ENCODE measurements around the gene IFIT1.
"Not testable (repeated sequence)": the region's sequence is repeated elsewhere in the genome, so short reads cannot be mapped to it uniquely, and the experiment has no call there.

Gene IFIT1

GRCh38 chr10:89399956-89400355 lies 7.5 kb downstream of the IFIT1 start:
- Histone ChIP-seq H3K4me3 (ENCODE audit: low read length, poor library complexity, severe bottlenecking) (no peak overlapping the region), H3K4me2 (ENCODE audit: low read depth, low read length, poor library complexity, severe bottlenecking) (no peak overlapping the region), H3K9me3 (ENCODE audit: insufficient read depth, low read depth, low read length) (no peaks in the 10 kb centered on the region), H3K4me1 (ENCODE audit: insufficient read depth, low read length, poor library complexity, severe bottlenecking) (no peaks in the 10 kb centered on the region), H2AFZ (ENCODE audit: low read length) (no peak overlapping the region), H3K27me3 (ENCODE audit: insufficient read depth, low read length, poor library complexity, severe bottlenecking) (no peaks in the 10 kb centered on the region), H3K9ac (ENCODE audit: low read depth, low read length, poor library complexity, severe bottlenecking) (no peak overlapping the region), H3F3A (ENCODE audit: low read depth) (no peaks in the 10 kb centered on the region), H3K36me3 (ENCODE audit: insufficient read depth, low read length) (no peaks in the 10 kb centered on the region), H3K9me2 (replicated peaks; ENCODE audit: low read depth, low read length) (no peaks in the 10 kb centered on the region), H3K79me2 (ENCODE audit: insufficient read depth, low read length) (no peaks in the 10 kb centered on the region), H4K20me1 (ENCODE audit: insufficient read depth, low read length, poor library complexity, severe bottlenecking) (no peaks in the 10 kb centered on the region)
- no peak for TF ChIP-seq EZH2phosphoT487 (IDR thresholded peaks at IDR 0.05; ENCODE audit: borderline replicate concordance)
- TF ChIP-seq CTCF (conservative IDR thresholded peaks at IDR 0.05; ENCODE audit: low read length): no peak

GRCh38 chr10:89403043-89403442 lies 10.6 kb downstream of the IFIT1 start:
- no peaks in the 10 kb centered on the region for H3K9me3 ChIP-seq (ENCODE audit: insufficient read depth, low read depth, low read length)
- no peak overlapping the region for H3K9ac ChIP-seq (ENCODE audit: low read depth, low read length, poor library complexity, severe bottlenecking)
- H3K4me2 ChIP-seq (ENCODE audit: low read depth, low read length, poor library complexity, severe bottlenecking): no peak overlapping the region
- no peak overlapping the region for H3K4me3 ChIP-seq (ENCODE audit: low read length, poor library complexity, severe bottlenecking)
- peaks cover 5% of the 10 kb centered on the region for H3K4me1 ChIP-seq (ENCODE audit: insufficient read depth, low read length, poor library complexity, severe bottlenecking)
- no peaks in the 10 kb centered on the region for H4K20me1 ChIP-seq (ENCODE audit: insufficient read depth, low read length, poor library complexity, severe bottlenecking)
- H3K36me3 ChIP-seq (ENCODE audit: insufficient read depth, low read length): no peaks in the 10 kb centered on the region
- H3K79me2 ChIP-seq (ENCODE audit: insufficient read depth, low read length): no peaks in the 10 kb centered on the region
- no peak overlapping the region for H2AFZ ChIP-seq (ENCODE audit: low read length)
- no peaks in the 10 kb centered on the region for H3K27me3 ChIP-seq (ENCODE audit: insufficient read depth, low read length, poor library complexity, severe bottlenecking)
- no peaks in the 10 kb centered on the region for H3F3A ChIP-seq (ENCODE audit: low read depth)
- H3K9me2 ChIP-seq (replicated peaks; ENCODE audit: low read depth, low read length): no peaks in the 10 kb centered on the region
- TF ChIP-seq EZH2phosphoT487 (IDR thresholded peaks at IDR 0.05; ENCODE audit: borderline replicate concordance): no peak
- no peak for TF ChIP-seq CTCF (conservative IDR thresholded peaks at IDR 0.05; ENCODE audit: low read length)

GRCh38 chr10:89404104-89405047 lies 12.0 kb downstream of the IFIT1 start:
- H3K4me1 ChIP-seq (ENCODE audit: insufficient read depth, low read length, poor library complexity, severe bottlenecking): peaks cover 5% of the 10 kb centered on the region
- H3K4me3 ChIP-seq (ENCODE audit: low read length, poor library complexity, severe bottlenecking): no peak overlapping the region
- H3K9ac ChIP-seq (ENCODE audit: low read depth, low read length, poor library complexity, severe bottlenecking): no peak overlapping the region
- no peaks in the 10 kb centered on the region for H3F3A ChIP-seq (ENCODE audit: low read depth)
- no peaks in the 10 kb centered on the region for H3K9me2 ChIP-seq (replicated peaks; ENCODE audit: low read depth, low read length)
- H3K9me3 ChIP-seq (ENCODE audit: insufficient read depth, low read depth, low read length): no peaks in the 10 kb centered on the region
- H3K27me3 ChIP-seq (ENCODE audit: insufficient read depth, low read length, poor library complexity, severe bottlenecking): no peaks in the 10 kb centered on the region
- no peak overlapping the region for H2AFZ ChIP-seq (ENCODE audit: low read length)
- H4K20me1 ChIP-seq (ENCODE audit: insufficient read depth, low read length, poor library complexity, severe bottlenecking): no peaks in the 10 kb centered on the region
- no peaks in the 10 kb centered on the region for H3K79me2 ChIP-seq (ENCODE audit: insufficient read depth, low read length)
- no peak overlapping the region for H3K4me2 ChIP-seq (ENCODE audit: low read depth, low read length, poor library complexity, severe bottlenecking)
- H3K36me3 ChIP-seq (ENCODE audit: insufficient read depth, low read length): no peaks in the 10 kb centered on the region
- TF ChIP-seq CTCF (conservative IDR thresholded peaks at IDR 0.05; ENCODE audit: low read length) (no peak), EZH2phosphoT487 (IDR thresholded peaks at IDR 0.05; ENCODE audit: borderline replicate concordance) (no peak)

- H3K9me3 ChIP-seq (ENCODE audit: insufficient read depth, low read depth, low read length); H3K4me1 ChIP-seq (ENCODE audit: insufficient read depth, low read length, poor library complexity, severe bottlenecking); H3K27me3 ChIP-seq (ENCODE audit: insufficient read depth, low read length, poor library complexity, severe bottlenecking); H4K20me1 ChIP-seq (ENCODE audit: insufficient read depth, low read length, poor library complexity, severe bottlenecking); H3K9ac ChIP-seq (ENCODE audit: low read depth, low read length, poor library complexity, severe bottlenecking); H3K4me2 ChIP-seq (ENCODE audit: low read depth, low read length, poor library complexity, severe bottlenecking); H3K36me3 ChIP-seq (ENCODE audit: insufficient read depth, low read length); H3K79me2 ChIP-seq (ENCODE audit: insufficient read depth, low read length); H3K4me3 ChIP-seq (ENCODE audit: low read length, poor library complexity, severe bottlenecking); H3K9me2 ChIP-seq (replicated peaks; ENCODE audit: low read depth, low read length); H3F3A ChIP-seq (ENCODE audit: low read depth); H2AFZ ChIP-seq (ENCODE audit: low read length): not testable (repeated sequence)
Measured at GRCh38 chr10:89406178-89406577, 13.8 kb downstream of the IFIT1 start.

- not testable (repeated sequence) for H3K9me2 ChIP-seq (replicated peaks; ENCODE audit: low read depth, low read length); H3K4me1 ChIP-seq (ENCODE audit: insufficient read depth, low read length, poor library complexity, severe bottlenecking); H3K36me3 ChIP-seq (ENCODE audit: insufficient read depth, low read length); H3K9me3 ChIP-seq (ENCODE audit: insufficient read depth, low read depth, low read length); H3F3A ChIP-seq (ENCODE audit: low read depth); H3K9ac ChIP-seq (ENCODE audit: low read depth, low read length, poor library complexity, severe bottlenecking); H3K4me3 ChIP-seq (ENCODE audit: low read length, poor library complexity, severe bottlenecking); H3K27me3 ChIP-seq (ENCODE audit: insufficient read depth, low read length, poor library complexity, severe bottlenecking); H3K4me2 ChIP-seq (ENCODE audit: low read depth, low read length, poor library complexity, severe bottlenecking); H3K79me2 ChIP-seq (ENCODE audit: insufficient read depth, low read length); H4K20me1 ChIP-seq (ENCODE audit: insufficient read depth, low read length, poor library complexity, severe bottlenecking); H2AFZ ChIP-seq (ENCODE audit: low read length)
Measured at GRCh38 chr10:89407792-89408191, 15.4 kb downstream of the IFIT1 start.
